DND-41 (cell line): ENCODE measurements around the gene PRSS57.

Experiments
- ATAC-seq: fragments of 200-7000 bp; cut with Tn5 transposase; 3 replicates; pipeline ENCODE4 v1.9.1; 2021; ENCODE audit warnings: low read depth; ENCODE audit not compliant: insufficient read depth
- DNase-seq: peaks from one replicate; pipeline ENCODE4 v3.0.0-alpha.2; 2020
- H2AFZ ChIP-seq: 2 replicates; pipeline ENCODE4 v1.6.0; 2012; ENCODE audit warnings: low read depth, low read length
- H3K27ac ChIP-seq: 2 replicates; pipeline ENCODE4 v1.5.1; 2012; ENCODE audit warnings: low read length, inconsistent platforms
- H3K27me3 ChIP-seq: fragments of 200-600 bp; sonication (generic); 2 replicates; pipeline ENCODE4 v1.6.0; 2012; ENCODE audit warnings: low read length, mild to moderate bottlenecking, inconsistent platforms; ENCODE audit not compliant: insufficient read depth, poor library complexity
- H3K36me3 ChIP-seq: 2 replicates; pipeline ENCODE4 v1.5.1; 2012; ENCODE audit warnings: low read length, inconsistent platforms; ENCODE audit not compliant: insufficient read depth
- H3K4me1 ChIP-seq: 2 replicates; pipeline ENCODE4 v1.5.1; 2012; ENCODE audit warnings: mild to moderate bottlenecking, low read length; ENCODE audit not compliant: insufficient read depth
- H3K4me2 ChIP-seq: 2 replicates; pipeline ENCODE4 v1.6.0; 2012; ENCODE audit warnings: mild to moderate bottlenecking, moderate library complexity, low read length, inconsistent platforms; ENCODE audit not compliant: insufficient read depth
- H3K4me3 ChIP-seq, 2 experiments: fragments of 200-600 bp in 1 of 2; shearing (Covaris generic) in 1 of 2; 2 replicates each; pipeline ENCODE4 v1.5.1; 2012 to 2016; ENCODE audit warnings: inconsistent platforms in 2 of 2, low read length in 2 of 2, mild to moderate bottlenecking in 2 of 2, low read depth in 1 of 2, moderate library complexity in 1 of 2
- H3K79me2 ChIP-seq: 2 replicates; pipeline ENCODE4 v1.6.0; 2012; ENCODE audit warnings: low read length, inconsistent platforms; ENCODE audit not compliant: insufficient read depth
- H3K9ac ChIP-seq: 2 replicates; pipeline ENCODE4 v1.6.0; 2012; ENCODE audit warnings: low read depth, mild to moderate bottlenecking, inconsistent platforms, low read length, moderate library complexity
- H3K9me3 ChIP-seq: 2 replicates; pipeline ENCODE4 v1.5.1; 2012; ENCODE audit warnings: low read length, moderate library complexity, mild to moderate bottlenecking, inconsistent platforms; ENCODE audit not compliant: insufficient read depth, severe bottlenecking
- H4K20me1 ChIP-seq: 2 replicates; pipeline ENCODE4 v1.6.0; 2012; ENCODE audit warnings: low read length; ENCODE audit not compliant: insufficient read depth
- EZH2 ChIP-seq: IDR thresholded peaks from 3 replicates; pipeline ENCODE4 v1.6.1; 2012; ENCODE audit warnings: borderline replicate concordance, low read depth, mild to moderate bottlenecking, moderate library complexity, low read length, inconsistent platforms; ENCODE audit not compliant: severe bottlenecking
- TF ChIP-seq, protein P1 (sequence below): IDR thresholded peaks from 2 replicates; pipeline ENCODE4 v1.5.1; 2012; ENCODE audit warnings: borderline replicate concordance, low read length, moderate library complexity, mild to moderate bottlenecking; ENCODE audit not compliant: poor library complexity, severe bottlenecking; ENCODE audit errors: extremely low read depth

The PRSS57 gene

GRCh38 chr19:728011-728410 lies 32.8 kb upstream of the PRSS57 start:
- Histone ChIP-seq H3K27ac (no peak overlapping the region), H3K9me3 (no peaks in the 10 kb centered on the region), H3K36me3 (no peaks in the 10 kb centered on the region), H3K27me3 (no peaks in the 10 kb centered on the region), H2AFZ (no peak overlapping the region), H3K4me1 (no peaks in the 10 kb centered on the region), H3K79me2 (no peaks in the 10 kb centered on the region), H4K20me1 (no peaks in the 10 kb centered on the region), H3K4me3 (no peak overlapping the region), H3K9ac (no peak overlapping the region), H3K4me2 (no peak overlapping the region)
- ATAC-seq (no peak), DNase-seq (no peak)
- TF ChIP-seq, protein P1, sequence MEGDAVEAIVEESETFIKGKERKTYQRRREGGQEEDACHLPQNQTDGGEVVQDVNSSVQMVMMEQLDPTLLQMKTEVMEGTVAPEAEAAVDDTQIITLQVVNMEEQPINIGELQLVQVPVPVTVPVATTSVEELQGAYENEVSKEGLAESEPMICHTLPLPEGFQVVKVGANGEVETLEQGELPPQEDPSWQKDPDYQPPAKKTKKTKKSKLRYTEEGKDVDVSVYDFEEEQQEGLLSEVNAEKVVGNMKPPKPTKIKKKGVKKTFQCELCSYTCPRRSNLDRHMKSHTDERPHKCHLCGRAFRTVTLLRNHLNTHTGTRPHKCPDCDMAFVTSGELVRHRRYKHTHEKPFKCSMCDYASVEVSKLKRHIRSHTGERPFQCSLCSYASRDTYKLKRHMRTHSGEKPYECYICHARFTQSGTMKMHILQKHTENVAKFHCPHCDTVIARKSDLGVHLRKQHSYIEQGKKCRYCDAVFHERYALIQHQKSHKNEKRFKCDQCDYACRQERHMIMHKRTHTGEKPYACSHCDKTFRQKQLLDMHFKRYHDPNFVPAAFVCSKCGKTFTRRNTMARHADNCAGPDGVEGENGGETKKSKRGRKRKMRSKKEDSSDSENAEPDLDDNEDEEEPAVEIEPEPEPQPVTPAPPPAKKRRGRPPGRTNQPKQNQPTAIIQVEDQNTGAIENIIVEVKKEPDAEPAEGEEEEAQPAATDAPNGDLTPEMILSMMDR: no peak
- TF ChIP-seq EZH2: no peak

- Histone ChIP-seq H3K4me2 (no peak overlapping the region), H2AFZ (no peak overlapping the region), H3K9ac (no peak overlapping the region), H3K36me3 (no peaks in the 10 kb centered on the region), H3K27ac (no peak overlapping the region), H3K27me3 (no peaks in the 10 kb centered on the region), H3K79me2 (no peaks in the 10 kb centered on the region), H3K9me3 (no peaks in the 10 kb centered on the region), H4K20me1 (no peaks in the 10 kb centered on the region), H3K4me3 (no peak overlapping the region), H3K4me1 (no peaks in the 10 kb centered on the region)
- DNase-seq: no peak
- ATAC-seq: no peak
- TF ChIP-seq, protein P1: no peak
- TF ChIP-seq EZH2: no peak
Measured at GRCh38 chr19:726993-727956, 32.0 kb upstream of the PRSS57 start.

DNA sequence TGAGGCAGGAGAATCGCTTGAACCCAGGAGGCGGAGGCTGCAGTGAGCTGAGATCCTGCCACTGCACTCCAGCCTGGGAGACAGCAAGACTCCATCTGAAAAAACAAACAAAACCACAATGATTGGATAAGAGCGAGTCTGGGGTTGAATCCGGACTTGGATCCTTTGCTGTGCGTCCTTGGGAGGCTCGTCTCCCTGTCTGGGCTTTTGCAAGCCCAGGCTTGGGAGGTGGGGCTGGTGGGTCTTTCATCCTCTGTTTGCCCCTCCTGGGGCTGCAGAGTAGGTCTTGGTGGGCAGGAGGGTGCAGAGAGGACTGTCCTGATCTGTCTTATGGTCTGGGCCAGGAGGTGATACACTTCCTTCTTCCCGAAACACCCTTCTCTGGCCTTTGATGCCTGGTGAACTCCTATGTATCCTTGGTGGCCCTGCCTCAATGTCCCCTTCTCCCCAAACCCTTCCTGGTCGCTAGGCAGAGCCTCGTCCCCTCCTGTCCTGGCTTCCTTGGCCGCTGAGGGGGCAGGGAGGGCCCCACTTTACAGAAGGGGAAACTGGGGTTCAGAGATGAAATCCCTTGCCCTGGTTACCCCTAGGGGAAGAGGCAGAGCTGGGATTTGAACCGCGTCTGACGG lies 30.3 kb upstream of the PRSS57 start:
- Histone ChIP-seq H2AFZ (no peak overlapping the region), H3K4me1 (no peaks in the 10 kb centered on the region), H3K27me3 (no peaks in the 10 kb centered on the region), H3K9me3 (no peaks in the 10 kb centered on the region), H3K4me2 (no peak overlapping the region), H3K36me3 (no peaks in the 10 kb centered on the region), H3K27ac (no peak overlapping the region), H3K79me2 (no peaks in the 10 kb centered on the region), H4K20me1 (no peaks in the 10 kb centered on the region), H3K9ac (no peak overlapping the region), H3K4me3 (no peak overlapping the region)
- TF ChIP-seq, protein P1: no peak
- TF ChIP-seq EZH2: no peak
- DNase-seq (no peak), ATAC-seq (no peak)
